Stimulated activated CD4-positive, alpha-beta T cell treated with anti-CD3 and anti-CD28 coated beads, Interleukin-4, amount 100 ng/mL, for 4 hours (primary cell): ENCODE measurements around the gene HMGN3.
"Not testable (repeated sequence)": the region's sequence is repeated elsewhere in the genome, so short reads cannot be mapped to it uniquely, and the experiment has no call there.

ENCODE experiments used
- DNase-seq, 2 experiments: peaks; one replicate each; pipeline ENCODE4 v3.0.0-alpha.2; 2020

HMGN3 gene

DNA sequence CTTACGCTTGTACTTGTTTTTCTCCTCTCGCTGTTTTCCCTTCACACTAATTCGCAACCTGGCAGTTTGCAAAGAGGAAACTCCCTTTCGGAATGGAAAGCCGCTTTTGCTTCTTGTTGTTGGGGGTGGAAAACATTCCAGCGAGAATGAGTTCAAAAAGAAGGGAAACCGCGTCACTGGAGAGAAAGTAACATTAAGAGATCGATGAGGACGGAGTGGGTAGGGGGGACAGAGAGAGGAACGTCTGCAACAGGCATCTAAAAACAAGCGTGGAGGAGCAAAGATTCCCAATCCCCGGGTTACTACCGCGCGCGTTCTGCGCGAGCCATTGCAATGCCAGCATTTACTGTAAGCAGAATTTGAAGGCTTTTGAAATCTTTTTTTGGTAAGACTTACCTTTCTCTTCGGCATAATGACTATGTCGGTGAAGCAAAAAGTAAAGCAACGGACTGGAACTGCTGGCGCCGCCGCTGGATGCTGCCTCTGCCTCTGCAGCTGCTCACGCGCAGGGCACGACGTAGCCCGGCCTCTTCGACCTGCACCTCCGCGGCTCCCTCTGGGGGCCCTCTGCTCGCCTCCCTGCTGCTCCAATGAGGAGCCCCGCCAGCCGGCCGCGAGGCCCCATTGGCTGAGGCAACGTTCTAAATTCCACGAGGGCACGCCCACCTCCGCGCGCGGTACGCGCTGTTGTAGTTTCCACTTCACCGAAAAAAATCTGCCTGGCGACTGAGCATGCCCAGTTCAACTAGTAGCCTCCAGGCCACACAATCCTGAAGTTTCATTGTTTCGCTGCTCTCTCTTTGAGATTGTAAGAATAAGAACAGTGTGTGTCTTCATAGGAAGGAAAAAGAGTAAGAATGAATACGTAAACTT lies at the start of gene HMGN3:
TSS of gene HMGN3 (minus strand) at position 533 of the 873 bp plus-strand sequence.
- peak; percentile 83 to 92 for DNase-seq

- DNase-seq = no peak
Measured at GRCh38 chr6:79280756-79281155, 46.3 kb upstream of the HMGN3 start.

DNA sequence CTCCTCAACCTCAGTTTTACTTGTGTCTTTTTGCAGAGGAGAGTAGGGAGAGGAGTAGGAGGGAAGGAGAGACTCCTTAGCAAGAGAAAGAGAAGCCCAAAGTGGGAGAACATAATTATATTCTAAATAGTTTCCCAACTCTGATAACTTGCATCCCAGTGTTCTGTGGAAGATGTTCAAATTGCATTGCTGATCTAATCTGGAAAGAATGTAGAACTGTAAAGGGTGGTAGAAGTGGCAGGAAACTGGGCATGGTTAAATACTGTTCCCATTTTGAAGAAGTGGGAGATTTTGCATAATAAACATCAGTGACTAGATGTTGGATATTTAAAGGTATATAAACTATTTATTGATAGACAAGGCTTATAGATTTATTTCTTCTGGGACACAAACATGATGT lies 42.6 kb upstream of the HMGN3 start:
- DNase-seq = no peak

GRCh38 chr6:79269877-79270276 lies 35.4 kb upstream of the HMGN3 start:
- DNase-seq = no peak

GRCh38 chr6:79267128-79267527 lies 32.6 kb upstream of the HMGN3 start:
- no peak for DNase-seq

- no peak for DNase-seq
Measured at GRCh38 chr6:79266051-79266450, 31.6 kb upstream of the HMGN3 start.

GRCh38 chr6:79263359-79263758 lies 28.9 kb upstream of the HMGN3 start:
- DNase-seq = no peak

DNA sequence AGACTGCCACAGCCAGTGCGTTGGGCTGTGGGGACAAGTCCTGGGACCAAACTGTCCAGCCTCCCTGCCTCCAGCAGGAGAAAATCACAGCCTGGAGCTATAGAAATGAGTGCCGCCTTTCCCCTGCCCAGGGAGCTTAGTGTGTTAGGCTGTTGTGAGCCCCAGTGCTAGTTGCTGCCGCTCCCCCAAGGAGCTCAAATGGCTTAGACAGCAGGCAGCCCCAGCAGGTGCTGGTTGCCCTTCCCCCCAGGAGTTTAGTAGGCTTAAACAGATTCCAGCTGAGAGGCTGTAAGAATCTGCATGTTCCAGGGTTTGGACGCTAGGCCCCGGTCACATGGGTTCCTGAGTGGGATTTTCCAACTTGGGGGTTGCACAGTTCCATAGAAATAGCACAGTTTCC lies 27.2 kb upstream of the HMGN3 start:
- DNase-seq = no peak

- DNase-seq = no peak
Measured at GRCh38 chr6:79260772-79261171, 26.3 kb upstream of the HMGN3 start.

GRCh38 chr6:79257381-79258205 lies 23.1 kb upstream of the HMGN3 start:
- no peak for DNase-seq

GRCh38 chr6:79256770-79257169 lies 22.3 kb upstream of the HMGN3 start:
- not testable (repeated sequence) for DNase-seq

DNA sequence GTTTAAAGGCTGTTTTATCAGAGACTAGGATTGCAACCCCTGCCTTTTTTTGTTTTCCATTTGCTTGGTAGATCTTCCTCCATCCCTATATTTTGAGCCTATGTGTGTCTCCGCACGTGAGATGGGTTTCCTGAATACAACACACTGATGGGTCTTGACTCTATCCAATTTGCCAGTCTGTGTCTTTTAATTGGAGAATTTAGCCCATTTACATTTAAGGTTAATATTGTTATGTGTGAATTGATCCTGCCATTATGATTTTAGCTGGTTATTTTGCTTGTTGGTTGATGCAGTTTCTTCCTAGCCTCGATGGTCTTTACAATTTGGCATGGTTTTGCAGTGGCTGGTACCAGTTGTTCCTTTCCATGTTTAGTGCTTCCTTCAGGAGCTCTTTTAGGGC lies 20.6 kb upstream of the HMGN3 start:
- DNase-seq = not testable (repeated sequence)

GRCh38 chr6:79250559-79250958 lies 16.1 kb upstream of the HMGN3 start:
- no peak for DNase-seq

DNA sequence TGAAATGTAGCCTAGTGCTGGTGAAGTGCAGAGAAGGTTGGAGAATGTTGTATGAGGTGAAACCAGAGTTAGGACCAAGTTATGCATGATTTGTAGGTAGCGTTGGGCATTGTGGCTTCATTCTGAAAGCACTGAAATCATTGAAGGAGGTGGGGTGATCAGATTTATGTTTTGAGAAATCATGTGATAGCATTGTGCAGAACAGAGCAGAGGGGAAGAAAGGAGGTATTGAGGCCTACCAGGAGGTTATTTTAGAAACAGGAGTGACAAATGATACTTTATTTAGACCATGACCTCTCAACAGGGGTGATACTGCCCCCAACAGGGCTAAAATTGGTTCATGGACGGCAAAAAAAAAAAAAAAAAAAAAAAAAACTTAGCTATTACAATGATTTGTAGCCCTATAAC lies 15.6 kb upstream of the HMGN3 start:
- no peak for DNase-seq

- no peak for DNase-seq
Measured at GRCh38 chr6:79249136-79249535, 14.7 kb upstream of the HMGN3 start.

DNA sequence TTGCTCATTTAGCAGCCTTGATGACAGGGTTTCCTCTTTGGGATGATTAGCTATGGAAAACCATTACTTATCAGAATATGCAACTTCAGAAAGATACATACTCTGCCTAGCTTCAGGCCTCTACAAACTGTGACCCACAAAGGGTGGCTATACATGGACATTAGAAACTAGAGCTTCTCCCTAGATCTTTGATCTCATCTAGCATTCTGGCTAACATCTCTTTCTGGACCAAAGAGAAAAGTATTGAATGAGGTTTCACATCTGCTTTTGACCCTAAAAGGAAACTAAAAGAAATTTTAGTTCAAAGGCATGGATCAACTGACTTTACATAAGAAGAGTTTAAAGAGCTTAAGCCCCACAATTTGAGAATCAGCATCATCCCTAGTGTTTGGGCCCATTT lies 12.4 kb upstream of the HMGN3 start:
- no peak for DNase-seq

- no peak for DNase-seq
Measured at GRCh38 chr6:79241228-79241627, 6.7 kb upstream of the HMGN3 start.

DNA sequence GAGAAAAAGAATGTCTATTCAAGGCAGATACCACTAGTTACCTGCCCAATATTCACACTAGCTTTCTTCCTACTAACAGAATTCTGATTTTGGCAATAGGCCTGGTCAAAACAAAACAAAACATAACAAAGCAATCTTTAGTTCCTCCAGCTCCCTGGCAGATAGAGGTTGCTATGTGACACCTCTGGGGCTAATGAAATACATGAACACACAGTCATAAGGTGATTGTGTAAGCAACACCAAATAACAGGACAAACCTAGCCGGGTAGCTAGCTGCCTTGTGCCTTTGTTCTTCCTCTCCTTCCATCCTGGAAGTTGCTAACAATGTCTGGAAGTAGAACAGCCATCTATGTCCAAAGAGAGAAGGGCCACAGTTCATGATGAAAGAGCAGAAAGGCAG lies 6.0 kb upstream of the HMGN3 start:
- no peak for DNase-seq

DNA sequence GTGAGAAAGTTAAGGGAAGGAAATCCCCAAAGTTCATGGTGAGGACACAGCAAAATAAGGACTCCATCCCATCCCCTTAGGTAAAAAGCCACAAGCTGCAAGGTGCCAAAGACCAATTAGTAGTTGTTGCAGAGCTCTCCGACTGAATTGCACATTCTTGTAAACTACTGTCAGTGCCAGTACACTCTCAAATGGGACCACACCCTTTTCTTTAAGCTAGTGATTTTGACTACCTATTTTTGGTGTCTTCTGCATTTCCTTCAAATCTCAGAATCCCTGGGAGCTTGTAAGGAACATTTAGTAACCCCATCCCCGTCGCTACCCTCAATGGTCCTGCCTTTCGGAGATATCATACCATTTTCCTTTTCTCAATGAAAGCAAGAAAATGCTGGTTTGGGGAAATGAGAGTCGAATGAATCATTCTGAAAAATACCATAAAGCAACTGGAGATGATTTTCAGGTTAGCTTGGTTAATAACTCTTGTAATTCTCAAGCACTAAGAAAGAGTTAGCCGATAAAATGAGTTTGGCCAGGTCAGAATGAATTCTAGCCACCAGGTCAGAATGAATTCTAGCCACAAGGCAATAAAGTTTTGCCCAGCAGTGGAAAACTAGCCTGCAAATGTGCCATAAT lies 5.2 kb upstream of the HMGN3 start:
- no peak for DNase-seq

DNA sequence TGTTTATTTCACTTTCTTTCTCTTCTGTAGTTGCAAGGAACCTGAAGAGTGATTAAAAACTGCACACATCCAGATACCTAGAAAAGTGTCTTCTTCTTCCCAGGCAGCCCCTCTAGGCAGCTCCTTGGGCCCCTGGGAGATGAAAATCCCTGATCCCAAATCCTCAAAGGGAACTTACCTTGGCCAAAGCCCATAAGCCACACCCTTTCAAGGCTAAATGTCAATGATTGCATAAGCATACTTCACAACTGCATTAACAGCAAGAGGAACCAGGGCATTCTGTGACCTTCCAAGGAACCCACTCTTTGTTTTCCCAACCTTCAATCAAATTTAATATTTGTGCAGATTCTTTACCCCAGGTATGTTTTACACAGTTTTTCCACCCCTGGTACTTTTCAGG lies 4.4 kb upstream of the HMGN3 start:
- DNase-seq = no peak

- DNase-seq = no peak
Measured at GRCh38 chr6:79236711-79237110, 2.2 kb upstream of the HMGN3 start.

DNA sequence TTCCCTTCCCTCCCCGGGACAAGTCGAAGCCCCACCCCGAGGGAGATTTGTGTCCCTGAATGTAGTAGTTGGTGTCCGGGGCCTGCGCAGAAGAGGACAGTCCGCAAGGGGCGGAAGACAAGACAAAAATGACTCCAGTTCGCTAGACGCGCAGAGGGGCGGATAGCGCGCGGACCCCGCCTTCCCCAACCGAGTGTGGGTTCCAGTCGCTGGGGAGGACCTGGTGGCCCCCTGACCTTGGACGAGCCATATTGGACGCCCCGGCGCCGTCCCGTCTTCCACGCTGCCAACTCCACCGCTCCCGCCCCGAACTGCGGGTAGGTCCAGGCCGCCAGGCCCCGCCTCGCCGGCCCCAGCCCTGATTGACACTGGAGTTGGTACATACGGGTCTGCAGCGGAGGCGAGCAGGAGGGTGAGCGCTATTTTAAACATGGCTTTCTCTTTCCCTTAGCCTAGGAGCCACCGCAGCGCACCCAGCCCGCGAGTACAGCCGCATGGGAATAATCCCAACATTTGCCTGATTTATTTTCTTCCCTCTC lies 802 bp downstream of the HMGN3 start:
- DNase-seq = peak; percentile 54 to 55
